Stimulated activated CD4-positive, alpha-beta T cell treated with anti-CD3 and anti-CD28 coated beads, Interleukin-15, amount 100 ng/mL, for 24 hours (primary cell): ENCODE results near the gene ABI3.

Experiments
- DNase-seq: peaks from one replicate; pipeline ENCODE4 v3.0.0-alpha.2; 2020

The ABI3 gene

DNA sequence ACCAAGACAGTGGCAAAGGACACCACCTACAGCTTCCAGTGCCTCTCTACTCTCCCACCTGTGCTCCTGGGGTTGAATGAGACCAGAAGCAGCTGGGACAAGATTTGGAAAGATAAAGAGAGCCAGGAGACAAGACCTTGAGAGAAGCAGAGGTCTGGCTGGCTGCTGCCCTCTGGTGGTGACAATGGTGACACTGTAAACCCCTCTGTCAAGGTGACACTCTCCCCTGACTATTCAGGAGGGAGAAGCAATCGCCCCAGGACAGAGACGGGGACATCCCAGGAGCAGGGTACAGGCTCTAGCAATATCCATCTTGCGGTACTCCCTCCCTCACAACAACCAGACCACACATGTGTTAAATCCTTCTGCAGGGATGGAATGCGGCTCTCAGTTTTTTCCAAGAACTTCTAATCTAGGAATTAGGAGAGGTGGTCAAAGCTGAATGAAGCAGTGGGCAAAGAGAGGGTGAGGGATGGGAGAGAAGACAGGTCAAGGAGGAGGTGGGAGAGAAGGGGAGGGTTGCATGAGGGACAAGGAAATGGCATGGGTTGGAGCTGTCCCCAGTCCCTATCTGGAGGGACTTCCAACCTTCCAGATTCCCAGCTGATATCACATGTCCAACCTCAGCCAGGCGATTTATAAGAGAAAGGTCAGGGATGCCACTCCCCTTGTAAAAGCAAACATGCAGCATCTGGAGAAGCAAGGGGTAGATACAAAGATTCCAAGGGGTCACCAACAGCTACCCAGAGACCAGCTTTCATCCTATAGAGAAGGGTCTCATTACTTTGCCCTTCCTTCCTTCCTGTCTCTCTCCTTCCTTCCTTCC is 17.1 kb downstream of the ABI3 start:
- peak; percentile 85 for DNase-seq

DNA sequence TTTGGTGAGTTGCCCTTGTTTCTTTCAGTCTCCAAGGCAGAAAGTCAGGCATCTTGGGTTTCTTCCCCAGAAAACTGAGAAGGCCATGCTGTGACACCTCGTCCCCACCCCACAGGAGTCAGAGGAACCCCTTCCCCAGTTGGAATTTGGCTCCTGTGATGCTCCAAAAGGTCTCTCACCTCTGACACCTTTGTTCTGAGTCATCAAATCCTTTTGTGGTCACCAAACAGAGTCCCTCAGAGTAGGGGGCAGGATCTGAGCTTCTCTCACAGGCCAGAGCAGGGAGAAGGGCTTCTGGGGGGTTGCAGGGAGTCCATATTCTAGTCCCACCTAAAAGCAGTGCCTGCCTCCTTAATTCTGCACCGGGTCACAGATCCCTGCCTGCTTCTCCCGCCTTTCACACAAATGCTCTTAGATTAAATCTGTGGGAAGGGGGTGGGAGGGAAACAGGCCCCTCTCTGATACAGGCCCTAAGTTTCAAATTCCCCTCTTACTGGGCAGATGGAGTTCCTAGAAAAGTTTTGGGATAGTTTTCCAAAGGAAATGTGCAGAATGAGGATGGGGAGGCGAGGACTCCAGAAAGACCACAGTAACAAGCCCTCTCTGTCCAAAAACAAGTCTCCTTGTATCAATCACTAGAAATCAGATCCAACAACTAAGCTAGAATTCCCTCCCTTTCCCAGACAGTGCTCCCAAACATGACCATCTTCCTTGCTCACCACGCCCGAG is 18.7 kb downstream of the ABI3 start:
- no peak for DNase-seq

DNA sequence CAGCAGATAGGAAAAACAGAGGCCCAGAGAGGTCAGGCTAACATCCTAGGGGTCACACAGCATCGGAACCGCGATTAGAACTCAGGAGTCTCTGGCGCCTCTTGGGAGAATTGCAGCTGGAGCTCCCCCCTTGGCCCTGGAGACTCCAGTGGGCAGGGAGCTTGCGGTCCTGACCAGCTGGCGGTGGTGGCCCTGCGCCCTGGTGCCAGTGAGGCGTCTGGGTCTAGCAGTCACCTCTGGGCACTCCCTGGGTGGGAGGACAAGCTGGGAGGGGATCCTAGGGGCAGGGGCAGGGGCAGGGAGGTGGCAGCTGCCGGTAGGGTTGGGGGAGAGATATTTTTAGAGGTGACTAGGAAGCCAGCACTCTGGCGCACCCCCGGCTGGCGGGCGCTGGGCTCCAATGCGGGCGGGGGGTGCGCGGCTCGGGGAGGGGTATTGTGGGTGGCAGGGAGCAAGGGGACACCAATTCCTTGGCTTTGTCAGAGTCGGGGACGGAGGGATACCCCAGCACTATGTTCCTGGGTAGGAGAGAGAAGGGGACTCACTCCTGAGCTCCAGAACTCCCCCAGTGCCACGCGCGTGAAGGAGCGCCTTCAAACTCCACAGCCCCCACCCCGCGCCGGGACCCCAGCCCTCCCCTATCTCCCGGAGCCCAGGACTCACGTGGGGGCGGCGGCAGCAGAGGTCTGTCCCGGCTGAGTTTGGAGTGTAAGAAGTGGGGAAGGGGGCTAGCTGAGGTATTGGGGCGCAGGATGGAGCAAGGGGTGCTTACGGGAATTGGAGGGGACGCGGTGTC is 19.5 kb downstream of the ABI3 start:
- no peak for DNase-seq

DNA sequence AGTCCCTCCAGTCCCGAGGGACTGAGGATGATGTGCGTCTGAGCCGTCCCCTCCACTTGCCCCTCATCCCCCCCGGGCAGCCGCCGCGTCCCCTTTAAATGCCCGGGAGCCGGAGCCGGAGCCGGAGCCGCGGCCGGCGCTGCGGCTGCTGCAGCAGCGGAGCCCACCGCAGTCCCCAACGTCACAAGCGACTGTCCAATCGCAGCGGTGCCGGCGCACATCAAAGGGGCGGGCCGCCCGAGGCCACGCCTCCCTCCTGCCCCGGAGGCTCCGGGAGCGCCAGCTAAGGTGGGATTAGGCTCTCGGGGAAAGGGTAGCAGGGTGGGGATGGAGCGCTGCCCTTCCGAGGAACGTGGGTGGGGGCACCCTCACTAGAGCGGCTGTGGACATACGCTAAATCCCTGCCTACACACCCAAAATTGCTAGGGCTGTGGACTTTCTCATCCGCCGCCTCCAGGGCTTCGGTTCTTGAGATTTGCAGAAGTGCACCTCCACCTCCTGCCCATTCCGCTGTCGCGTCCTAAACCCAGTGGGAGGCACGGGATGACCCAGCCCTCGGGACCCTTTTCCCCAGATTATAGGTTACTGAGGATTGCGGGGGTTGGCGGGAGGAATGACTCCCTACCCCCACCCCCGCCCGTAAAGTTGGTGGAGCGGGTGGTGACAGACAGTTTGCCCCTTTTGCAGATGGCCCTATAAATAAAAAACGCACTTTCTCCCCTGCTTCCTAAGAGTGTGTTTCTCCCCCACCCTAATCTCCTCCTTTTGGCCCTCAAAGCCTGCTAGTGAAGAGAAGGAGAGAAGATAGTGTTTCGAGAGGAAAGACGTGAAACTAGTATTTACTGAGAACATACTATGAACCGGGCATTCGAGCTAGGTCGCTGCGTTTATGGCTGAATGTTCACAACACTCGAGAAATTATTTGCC is 20.4 kb downstream of the ABI3 start, which contains the start of gene PHOSPHO1:
Gene PHOSPHO1 (minus strand): TSS at position 152 of the 927 bp plus-strand sequence. CDS start 4,096 bp downstream, outside the sequence.
- DNase-seq: peak; percentile 92

DNA sequence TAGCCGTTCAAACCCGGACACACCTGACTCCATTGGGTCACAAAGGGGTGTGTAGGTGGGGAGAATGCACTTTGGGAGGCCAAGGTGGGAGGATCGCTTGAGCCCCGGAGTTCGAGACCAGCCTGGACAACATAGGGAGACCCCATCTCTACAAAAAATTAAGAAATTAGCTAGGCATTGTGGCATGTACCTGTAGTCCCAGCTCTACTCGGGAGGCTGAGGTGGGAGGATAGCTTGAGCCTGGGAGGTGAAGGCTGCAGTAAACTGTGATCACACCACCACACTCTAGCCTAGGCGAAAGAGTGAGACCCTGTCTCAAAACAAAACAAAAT is 21.0 kb downstream of the ABI3 start:
- no peak for DNase-seq

DNA sequence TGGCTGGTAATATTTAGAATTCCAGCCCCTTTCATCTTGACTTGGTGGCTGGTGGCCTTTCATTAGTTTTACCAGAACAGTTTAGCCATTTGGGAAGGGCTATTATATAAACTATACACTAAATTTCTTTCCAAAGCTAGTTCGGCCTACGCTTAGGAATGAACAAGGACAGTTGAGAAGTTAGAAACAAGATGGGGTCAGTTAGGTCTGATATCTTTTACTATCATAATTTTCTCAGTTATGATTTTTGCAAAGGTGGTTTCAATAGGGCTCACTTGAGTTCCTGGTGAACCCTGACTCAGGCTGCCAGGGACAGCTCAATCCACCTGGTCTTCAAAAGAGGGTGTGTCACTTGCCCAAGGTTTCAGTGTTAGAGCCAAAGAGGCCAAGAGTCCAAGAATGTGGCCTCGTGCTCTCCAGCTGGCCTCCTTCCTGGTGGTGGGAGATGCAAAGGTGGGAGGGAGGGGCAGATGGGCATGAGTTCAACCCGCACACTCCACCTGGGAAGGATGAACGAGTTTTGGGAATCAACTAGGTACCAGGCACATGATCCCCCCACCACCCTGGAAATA is 24.1 kb downstream of the ABI3 start:
- DNase-seq: no peak

DNA sequence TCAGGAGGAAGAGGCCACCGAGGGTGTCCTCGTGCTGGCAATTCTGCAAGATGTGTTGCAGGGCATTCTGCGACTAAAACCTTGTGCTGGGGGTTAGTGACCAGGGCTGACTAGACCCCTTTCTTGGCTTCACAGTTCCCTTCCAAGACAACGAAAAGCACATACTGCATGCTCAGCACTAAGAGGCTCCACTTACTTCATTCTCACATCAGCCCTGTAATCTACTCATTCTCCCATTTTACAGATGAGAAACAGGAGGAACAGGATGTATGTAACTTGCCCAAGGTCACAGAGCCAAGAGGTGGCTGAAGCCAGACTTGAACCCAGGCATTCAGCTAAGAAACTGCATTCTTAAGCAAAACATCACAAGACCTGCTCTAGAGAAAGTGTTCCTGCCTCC is 25.4 kb downstream of the ABI3 start:
- DNase-seq: no peak

DNA sequence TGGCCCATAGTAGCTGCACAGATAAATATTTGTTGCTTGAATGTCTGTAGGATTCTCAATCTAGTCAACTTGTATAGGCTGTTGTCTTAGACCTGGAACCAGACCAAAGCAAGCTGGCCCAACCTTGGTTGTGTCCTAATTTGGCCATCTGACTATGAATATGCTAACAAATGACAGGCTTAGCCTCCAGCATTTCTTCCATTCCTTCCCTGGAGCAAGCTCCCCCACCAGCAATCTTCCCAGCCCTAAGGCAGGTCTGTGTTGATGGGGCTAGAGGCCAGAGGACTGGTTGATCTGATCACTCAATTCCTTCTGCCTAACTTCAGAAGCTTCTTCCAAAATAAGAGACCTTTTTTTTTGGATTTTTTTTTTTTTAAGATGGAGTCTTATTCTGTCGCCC is 29.5 kb downstream of the ABI3 start:
- no peak for DNase-seq

DNA sequence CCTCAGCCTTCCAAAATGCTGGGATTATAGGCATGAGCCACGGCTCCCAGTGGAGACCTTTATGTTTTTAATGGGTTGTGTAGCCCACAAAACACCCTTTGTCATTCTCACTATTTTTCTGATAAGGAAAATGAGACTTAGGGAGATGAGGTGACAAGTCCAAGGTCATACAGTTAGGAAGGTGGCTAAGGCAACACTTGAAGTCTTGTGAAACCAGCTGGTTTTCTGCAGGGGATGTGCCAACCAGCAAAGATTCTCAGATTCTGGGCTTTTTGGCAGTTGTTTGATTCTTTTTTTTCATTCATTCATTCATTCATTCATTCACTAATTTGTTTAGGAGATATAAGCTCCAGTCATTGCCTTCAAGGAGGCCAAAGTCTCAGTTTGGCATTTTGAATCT is 30.1 kb downstream of the ABI3 start:
- no peak for DNase-seq

DNA sequence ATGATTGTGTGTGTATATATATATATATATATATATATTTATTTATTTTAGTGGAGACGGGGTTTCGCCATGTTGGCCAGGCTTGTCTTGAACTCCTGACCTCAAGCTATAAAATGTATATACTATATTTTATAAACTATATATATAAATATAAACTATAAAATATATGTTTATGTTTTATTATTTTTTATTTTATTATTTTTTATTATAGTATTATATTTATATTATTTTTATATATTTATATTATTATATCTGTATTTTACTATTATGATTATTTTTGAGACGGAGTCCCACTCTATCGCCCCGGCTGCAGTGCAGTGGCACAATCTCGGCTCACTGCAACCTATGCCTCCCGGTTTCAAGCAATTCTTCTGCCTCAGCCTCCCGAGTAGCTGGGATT is 30.5 kb downstream of the ABI3 start:
- DNase-seq: no peak

DNA sequence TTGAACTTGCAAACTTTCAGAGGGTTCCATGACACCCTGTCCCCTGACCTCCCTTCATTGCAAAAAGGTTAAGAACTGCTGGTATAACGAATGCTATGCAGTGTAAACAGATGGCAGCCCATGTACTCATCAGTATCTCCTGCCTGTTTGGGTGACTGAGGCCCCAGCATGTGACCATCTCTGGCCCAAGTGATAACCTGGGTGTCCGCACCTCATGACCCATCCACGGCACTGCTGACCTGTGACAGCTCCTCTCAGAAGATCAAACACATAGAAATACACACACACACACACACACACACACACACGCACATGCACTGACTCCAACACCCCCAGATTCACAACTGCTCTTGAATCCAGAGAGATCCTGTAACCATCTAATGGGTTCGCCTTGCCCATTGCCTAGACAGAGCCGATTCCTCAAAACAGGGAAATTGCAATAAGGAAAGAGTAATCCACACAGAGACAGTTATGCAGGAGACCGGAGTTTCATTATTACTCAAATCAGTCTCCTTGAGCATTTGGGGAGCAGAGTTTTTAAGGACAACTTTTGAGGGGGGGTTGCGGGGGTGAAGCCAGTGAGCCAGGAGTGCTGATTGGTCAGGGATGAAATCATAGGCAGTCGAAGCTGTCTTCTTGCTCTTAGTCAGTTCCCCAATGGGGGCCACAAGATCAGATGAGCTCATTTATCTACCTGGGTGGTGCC is 31.3 kb downstream of the ABI3 start:
- DNase-seq: no peak

DNA sequence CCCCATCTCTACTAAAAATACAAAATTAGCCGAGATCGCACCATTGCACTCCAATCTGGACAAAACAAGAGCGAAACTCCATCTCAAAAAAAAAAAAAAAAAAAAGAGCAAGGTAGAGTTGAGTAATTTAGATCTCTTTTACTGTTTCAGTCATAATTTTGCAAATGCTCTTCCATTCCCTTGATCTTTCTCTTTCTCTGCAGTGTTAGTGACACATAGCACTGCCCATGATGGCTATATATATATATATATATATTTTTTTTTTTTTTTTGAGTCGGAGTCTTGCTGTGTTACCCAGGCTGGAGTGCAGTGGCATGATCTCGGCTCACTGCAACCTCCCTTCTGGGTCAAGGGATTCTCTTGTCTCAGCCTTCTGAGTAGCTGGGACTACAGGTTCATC is 32.3 kb downstream of the ABI3 start:
- DNase-seq: no peak

DNA sequence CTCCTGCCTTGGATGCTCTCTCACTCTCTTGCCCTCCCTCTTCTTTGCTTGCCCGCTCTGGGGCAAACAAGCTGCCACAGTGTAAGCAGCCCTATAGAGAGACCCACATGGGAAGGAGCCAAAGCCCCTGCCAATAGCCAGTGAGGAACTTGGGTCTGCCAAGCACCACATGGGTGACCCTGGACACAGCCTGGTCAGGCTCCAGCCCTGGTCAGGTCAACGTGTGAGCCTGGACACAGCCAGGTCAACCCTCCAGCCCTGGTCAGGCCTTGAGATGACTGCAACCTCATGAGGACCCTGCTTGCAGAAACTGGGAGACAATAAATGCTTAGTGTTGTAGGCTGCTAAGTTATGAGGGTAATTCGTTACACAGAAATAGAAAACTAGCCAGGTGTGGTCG is 34.3 kb downstream of the ABI3 start:
- no peak for DNase-seq

DNA sequence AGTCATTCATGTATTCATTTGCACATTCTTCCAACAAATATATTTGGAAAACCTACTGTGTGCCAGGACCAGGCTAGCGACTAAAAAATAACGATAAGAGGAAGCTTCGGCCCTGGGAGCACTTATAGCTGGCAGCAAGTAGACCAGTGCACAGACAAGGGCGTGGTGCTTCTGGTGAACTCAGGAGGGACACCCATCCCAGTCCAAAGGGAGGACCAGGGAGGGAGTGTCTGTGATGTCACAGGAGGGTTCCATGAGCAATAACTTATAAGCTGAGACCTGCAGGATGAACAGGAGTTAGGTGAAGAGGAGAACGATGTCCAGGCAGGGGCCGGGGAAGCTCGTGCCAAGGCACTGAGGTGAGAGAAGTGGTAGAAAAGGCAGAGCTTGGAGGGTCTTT is 37.4 kb downstream of the ABI3 start:
- no peak for DNase-seq

DNA sequence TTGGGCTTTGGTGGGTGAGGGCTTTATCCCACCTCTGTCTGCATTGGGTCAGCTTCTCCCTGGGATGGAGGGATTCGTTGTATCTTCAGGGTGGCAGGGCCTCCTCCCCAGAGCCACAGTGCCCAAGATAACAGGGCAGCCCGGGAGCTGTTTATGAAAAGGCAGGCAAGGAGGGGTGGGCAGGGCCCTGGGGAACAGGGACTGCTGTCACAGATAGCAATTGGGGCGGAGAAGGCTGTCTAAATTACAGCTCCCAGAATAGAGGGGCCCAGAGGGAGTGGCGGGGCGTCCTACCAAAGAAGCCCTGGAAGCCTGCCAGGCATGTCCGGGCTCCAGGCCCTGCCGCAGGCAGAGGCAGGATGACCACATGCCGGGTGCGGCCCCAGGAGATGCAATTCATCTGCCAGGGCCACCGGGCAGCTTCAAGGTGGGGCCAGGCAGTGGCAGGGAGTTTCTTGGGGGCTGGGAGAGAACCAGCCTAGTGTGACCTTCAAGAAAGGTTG is 38.8 kb downstream of the ABI3 start:
- DNase-seq: no peak

DNA sequence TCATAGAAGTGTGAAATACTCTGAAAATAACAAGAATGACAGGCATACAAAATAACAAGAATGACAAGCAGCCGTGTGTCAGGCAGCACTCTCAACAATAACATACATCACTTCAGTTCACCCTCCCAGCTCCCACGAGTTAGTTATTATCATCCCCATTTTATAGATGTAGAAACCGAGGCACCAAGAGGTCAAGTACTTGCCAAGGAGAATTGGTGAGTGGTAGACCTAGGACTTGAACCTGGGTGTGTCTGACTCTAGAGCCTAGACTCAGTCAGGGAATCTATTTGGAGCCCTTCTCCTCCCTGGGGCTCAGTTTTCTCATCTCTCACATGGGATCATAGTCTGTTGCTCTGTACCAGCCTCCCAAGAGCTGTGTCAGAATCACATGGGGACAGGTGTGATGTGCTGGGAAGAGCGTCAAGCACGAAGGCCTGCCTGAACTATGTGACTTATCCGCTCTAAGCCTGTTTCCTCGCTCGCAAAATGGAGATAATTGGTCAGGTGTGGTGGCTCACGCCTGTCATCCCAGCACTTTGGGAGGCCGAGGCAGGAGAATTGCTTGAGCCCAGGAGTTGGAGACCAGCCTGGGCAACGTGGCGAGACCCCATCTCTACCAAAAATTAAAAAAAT is 39.5 kb downstream of the ABI3 start:
- DNase-seq: no peak

DNA sequence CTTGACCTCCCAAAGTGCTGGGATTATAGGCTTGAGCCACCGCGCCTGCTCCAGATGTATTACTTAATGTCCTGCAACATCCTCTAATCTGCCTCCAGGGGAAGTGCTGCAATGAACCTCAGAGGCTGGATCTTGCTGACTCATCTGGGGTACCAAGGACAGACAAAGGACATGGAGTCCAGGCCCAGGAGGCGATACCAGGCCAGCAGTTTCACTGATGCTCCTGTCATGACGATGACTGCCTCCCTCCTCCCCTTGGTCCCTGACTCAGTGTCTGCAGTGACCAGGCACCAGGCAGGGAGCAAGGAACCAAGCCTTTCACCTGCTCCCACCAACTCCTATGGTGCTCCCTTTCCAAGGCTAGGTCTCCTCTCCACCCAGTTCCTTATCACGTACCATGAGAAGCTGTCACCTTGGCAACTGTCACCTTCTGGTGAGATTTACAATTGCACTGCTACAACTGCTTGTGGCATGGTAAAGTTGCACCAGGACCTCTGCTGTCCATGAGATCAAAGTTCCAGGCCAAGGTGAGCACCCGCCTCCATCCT is 41.7 kb downstream of the ABI3 start:
- no peak for DNase-seq

DNA sequence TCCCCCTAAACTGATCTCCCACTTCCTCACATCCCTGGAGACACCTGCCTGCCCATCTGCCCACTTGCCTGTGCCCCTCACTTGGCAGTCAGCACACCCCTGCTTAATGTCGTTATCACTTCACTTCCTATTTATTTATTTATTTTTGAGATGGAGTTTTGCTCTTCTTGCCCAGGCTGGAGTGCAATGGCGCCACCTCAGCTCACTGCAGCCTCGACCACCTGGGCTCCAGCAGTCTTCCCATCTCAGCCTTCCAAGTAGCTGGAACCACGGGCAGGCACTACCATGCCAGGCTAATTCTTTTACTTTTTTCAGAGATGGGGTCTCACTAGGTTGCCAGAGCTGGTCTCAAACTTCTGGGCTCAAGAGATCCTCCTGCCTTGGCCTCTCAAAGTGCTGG is 43.6 kb downstream of the ABI3 start:
- no peak for DNase-seq

DNA sequence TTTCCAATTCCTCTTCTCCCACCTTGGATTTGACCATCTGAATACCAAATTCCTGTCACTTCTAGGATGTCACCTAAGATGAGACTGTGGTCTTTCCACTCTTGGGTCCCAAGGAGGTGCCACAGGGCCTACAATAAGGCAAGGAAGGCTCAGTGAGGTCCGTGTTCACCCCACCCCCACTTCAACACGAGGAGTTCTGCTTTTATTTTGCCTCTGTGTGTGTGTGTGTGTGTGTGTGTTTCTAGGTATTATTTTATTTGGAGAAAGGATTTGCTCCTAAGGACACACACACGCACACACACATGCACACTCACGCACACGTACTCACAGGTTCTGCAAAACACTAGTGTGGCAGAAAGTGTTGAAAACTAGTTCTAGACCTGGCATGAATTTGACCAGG is 44.6 kb downstream of the ABI3 start:
- no peak for DNase-seq

DNA sequence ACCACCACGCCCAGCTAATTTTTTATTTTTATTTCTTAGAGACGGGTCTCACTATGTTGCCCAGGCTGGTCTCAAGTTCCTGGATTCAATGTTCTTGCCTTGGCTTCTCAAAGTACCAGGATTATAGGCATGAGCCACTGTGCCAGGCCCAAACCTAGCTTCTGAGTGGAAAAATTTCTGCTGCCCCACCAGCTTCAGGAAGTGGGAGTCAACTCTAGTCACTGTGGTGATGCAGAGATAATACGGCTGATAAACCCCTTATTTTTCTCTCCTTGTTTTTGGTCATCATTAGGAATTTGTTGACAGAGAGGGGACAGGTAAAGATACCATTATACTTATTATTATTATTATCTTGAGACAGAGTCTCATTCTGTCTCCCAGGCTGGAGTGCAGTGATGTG is 47.9 kb downstream of the ABI3 start:
- DNase-seq: no peak

DNA sequence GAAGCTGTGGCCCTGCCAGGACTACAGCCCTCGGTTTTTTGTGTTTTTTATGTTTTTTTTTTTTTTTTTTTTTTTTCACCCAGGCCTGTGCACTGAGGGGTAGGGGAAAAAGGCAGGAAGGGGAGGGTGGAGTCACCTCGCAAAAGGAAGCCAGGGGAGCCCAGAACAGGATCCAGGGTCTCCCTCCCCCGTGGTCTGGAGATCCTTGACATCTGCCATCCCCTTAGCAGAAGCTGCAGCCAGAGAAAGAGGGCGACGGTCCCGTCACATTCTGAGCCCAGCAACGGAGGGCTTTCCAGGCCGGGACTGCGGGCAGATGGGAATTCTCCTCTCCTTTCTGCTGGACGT is 49.1 kb downstream of the ABI3 start:
- no peak for DNase-seq
